DOHH2 (cell line): ENCODE data around the gene KAT2B.

Experiments
- CTCF ChIP-seq: fragments of 200-600 bp; sonication (generic); IDR thresholded peaks from one replicate; pipeline ENCODE4 v1.5.1; 2014; ENCODE audit warnings: antibody characterized with exemption, mild to moderate bottlenecking, low read depth, low read length; ENCODE audit not compliant: poor library complexity, severe bottlenecking
- EZH2phosphoT487 ChIP-seq: fragments of 200-600 bp; sonication (generic); IDR thresholded peaks from 2 replicates; pipeline ENCODE4 v1.6.1; 2017; ENCODE audit warnings: borderline replicate concordance, mild to moderate bottlenecking, antibody characterized with exemption, low read length, moderate library complexity, mixed read lengths

GRCh38 chr3:20137647-20138046 lies 97.4 kb downstream of the KAT2B start:
- TF ChIP-seq CTCF (no peak), EZH2phosphoT487 (no peak)
